Liver (tissue), 9 donors: ENCODE measurements around the gene PAIP2. TPM values are rescaled to one million over a fixed set of nuclear protein-coding genes. Genes with fewer than 3 reads are reported as not detected.
A peak's percentile ranks its signal among the peaks of the same experiment; 100 is the strongest.

Experiments used
- DNase-seq: peaks from one replicate; pipeline ENCODE4 v3.0.0-alpha.2; 2017; ENCODE audit warnings: low spot score
- H3K27ac ChIP-seq, 2 donors: one replicate each; pipeline ENCODE4 v1.7.0; 2013; ENCODE audit warnings: inconsistent platforms in 2 of 2, low read length in 2 of 2, control low read depth in 1 of 2, low read depth in 1 of 2, mild to moderate bottlenecking in 1 of 2
- H3K27me3 ChIP-seq, 4 donors: one replicate each; pipeline versions ENCODE4 v1.6.1 to v1.7.0; 2013; ENCODE audit warnings: low read length in 3 of 4, inconsistent platforms in 1 of 4, mild to moderate bottlenecking in 1 of 4, moderate library complexity in 1 of 4; ENCODE audit not compliant: control insufficient read depth in 4 of 4, insufficient read depth in 4 of 4
- H3K36me3 ChIP-seq, 4 donors: one replicate each; pipeline versions ENCODE4 v1.6.1 to v1.7.0; 2013; ENCODE audit warnings: low read length in 3 of 4, mild to moderate bottlenecking in 3 of 4, low read depth in 1 of 4, moderate library complexity in 1 of 4; ENCODE audit not compliant: control insufficient read depth in 4 of 4, insufficient read depth in 3 of 4
- H3K4me1 ChIP-seq, 4 donors: one replicate each; pipeline versions ENCODE4 v1.6.1 to v1.7.0; 2013; ENCODE audit warnings: low read length in 3 of 4, mild to moderate bottlenecking in 3 of 4, moderate library complexity in 1 of 4; ENCODE audit not compliant: control insufficient read depth in 4 of 4, insufficient read depth in 4 of 4
- H3K4me3 ChIP-seq, 3 donors: one replicate each; pipeline versions ENCODE4 v1.6.1 to v1.7.0; 2013; ENCODE audit warnings: low read length in 3 of 3, control low read depth in 1 of 3, low read depth in 1 of 3, mild to moderate bottlenecking in 1 of 3
- H3K9ac ChIP-seq, 2 donors: one replicate each; pipeline ENCODE4 v1.7.0; 2013; ENCODE audit warnings: low read length in 2 of 2, mild to moderate bottlenecking in 2 of 2, moderate library complexity in 2 of 2, control low read depth in 1 of 2, low read depth in 1 of 2
- H3K9me3 ChIP-seq, 4 donors: one replicate each; pipeline versions ENCODE4 v1.6.1 to v1.7.0; 2013; ENCODE audit warnings: low read length in 3 of 4; ENCODE audit not compliant: control insufficient read depth in 4 of 4
- ATF3 ChIP-seq: IDR thresholded peaks from 2 replicates; pipeline ENCODE4 v1.6.1; 2016; ENCODE audit warnings: antibody characterized with exemption
- CTCF ChIP-seq: fragments of 150-350 bp; IDR thresholded peaks from 2 replicates; pipeline ENCODE4 v1.5.1; 2017; ENCODE audit warnings: improper control_type of control experiment, low read depth, low read length; ENCODE audit not compliant: missing input control
- EGR1 ChIP-seq, 2 donors: IDR thresholded peaks; 2 replicates each; pipeline ENCODE4 v1.6.1; 2016 to 2018; ENCODE audit warnings: antibody characterized with exemption in 2 of 2, low read depth in 2 of 2
- FOXA1 ChIP-seq: IDR thresholded peaks from 2 replicates; pipeline ENCODE4 v1.6.1; 2016; ENCODE audit warnings: antibody characterized with exemption
- FOXA2 ChIP-seq: IDR thresholded peaks from 2 replicates; pipeline ENCODE4 v1.6.1; 2016; ENCODE audit warnings: antibody characterized with exemption
- GABPA ChIP-seq, 2 donors: IDR thresholded peaks in 1 of 2; conservative IDR thresholded peaks in 1 of 2; 2 replicates each; pipeline ENCODE4 v1.6.1; 2016; ENCODE audit warnings: antibody characterized with exemption in 2 of 2, mild to moderate bottlenecking in 1 of 2, moderate library complexity in 1 of 2
- HNF4A ChIP-seq, 2 donors: conservative IDR thresholded peaks; 2 replicates each; pipeline ENCODE4 v1.6.1; 2016; ENCODE audit warnings: antibody characterized with exemption in 2 of 2, mild to moderate bottlenecking in 2 of 2
- HNF4G ChIP-seq: IDR thresholded peaks from 2 replicates; pipeline ENCODE4 v1.6.1; 2016; ENCODE audit warnings: antibody characterized with exemption
- JUND ChIP-seq, 2 donors: IDR thresholded peaks; 2 replicates each; pipeline ENCODE4 v1.6.1; 2016; ENCODE audit warnings: antibody characterized with exemption in 2 of 2
- MAX ChIP-seq: IDR thresholded peaks from 2 replicates; pipeline ENCODE4 v1.6.1; 2016; ENCODE audit warnings: antibody characterized with exemption
- NR2F2 ChIP-seq: IDR thresholded peaks from 2 replicates; pipeline ENCODE4 v1.6.1; 2016; ENCODE audit warnings: antibody characterized with exemption
- RAD21 ChIP-seq, 2 donors: IDR thresholded peaks; 2 replicates each; pipeline ENCODE4 v1.6.1; 2016; ENCODE audit warnings: antibody characterized with exemption in 2 of 2, mild to moderate bottlenecking in 2 of 2
- REST ChIP-seq: IDR thresholded peaks from 2 replicates; pipeline ENCODE4 v1.6.1; 2016; ENCODE audit warnings: antibody characterized with exemption, mild to moderate bottlenecking
- RXRA ChIP-seq, 2 donors: IDR thresholded peaks; 2 replicates each; pipeline ENCODE4 v1.6.1; 2017 to 2018; ENCODE audit warnings: antibody characterized with exemption in 2 of 2, mild to moderate bottlenecking in 1 of 2
- SP1 ChIP-seq: IDR thresholded peaks from 2 replicates; pipeline ENCODE4 v1.6.1; 2018; ENCODE audit warnings: antibody characterized with exemption, mild to moderate bottlenecking
- TAF1 ChIP-seq: conservative IDR thresholded peaks from 2 replicates; pipeline ENCODE4 v1.6.1; 2016; ENCODE audit warnings: antibody characterized with exemption, mild to moderate bottlenecking
- YY1 ChIP-seq: IDR thresholded peaks from 2 replicates; pipeline ENCODE4 v1.6.1; 2016; ENCODE audit warnings: antibody characterized with exemption, mild to moderate bottlenecking
- ZBTB33 ChIP-seq: IDR thresholded peaks from 2 replicates; pipeline ENCODE4 v1.6.1; 2016; ENCODE audit warnings: antibody characterized with exemption
- WGBS: extraction: QIAGEN DNeasy Blood & Tissue Kit; methylation state at CpG from one replicate; pipeline ENCODE4 v1.1.7; 2013; 5-methylcytosine and 5-hydroxymethylcytosine counted together
- polyA plus RNA-seq, 2 donors: library from polyadenylated mRNA; stranded (reverse) in 1 of 2; unstranded in 1 of 2; fragments of 200-250 nt in 1 of 2; fragments of >200 nt in 1 of 2; fragmentation: Nextera tagmentation in 1 of 2; extraction: Ambion mirVana in 1 of 2; gene quantifications; one replicate each; pipeline versions ENCODE4 v1.2.1 to v1.2.3, GENCODE V29; 2013 to 2015
- total RNA-seq, 2 donors: library from RNA; depleted of rRNA; stranded (reverse); fragments of >200 nt; gene quantifications; one replicate each; pipeline ENCODE4 v1.2.3, GENCODE V29; 2014
- donor health status: healthy.
- donor health status: healthy.
- donor health status: healthy.
- donor health status: healthy.
- donor health status: healthy.

Gene PAIP2
- total and polyA plus RNA-seq, 4 donors = 41.5 to 63.2 (median 45.1) TPM

- 26% methylated on average over 11 of the region's 11 CpGs for WGBS
- no peak for TF ChIP-seq RAD21 (IDR thresholded peaks at IDR 0.05)
- no peak for TF ChIP-seq CTCF
Observed at GRCh38 chr5:139293202-139293506, 48.5 kb upstream of the PAIP2 start.

GRCh38 chr5:139293507-139294373, 47.9 kb upstream of the PAIP2 start, which contains the start of gene MATR3:
TSS of gene MATR3 (plus strand) at chr5:139293740. CDS start at chr5:139307416, 13,676 bp downstream.
- TF ChIP-seq TAF1 = peak; percentile 96
- TF ChIP-seq EGR1 (IDR thresholded peaks at IDR 0.05; ENCODE audit: low read depth in 2 of 2) = peak; percentile 78 to 91
- no peak for TF ChIP-seq CTCF
- peak in 1 of 2 donors; percentile 30 for TF ChIP-seq RAD21 (IDR thresholded peaks at IDR 0.05)
- TF ChIP-seq FOXA1 = no peak
- TF ChIP-seq ATF3 = no peak
- peak; percentile 78 for TF ChIP-seq SP1
- TF ChIP-seq REST = peak; percentile 93
- peak; percentile 65 to 67 for TF ChIP-seq HNF4A (conservative IDR thresholded peaks at IDR 0.05)
- no peak for TF ChIP-seq FOXA2
- TF ChIP-seq NR2F2 = peak; percentile 22
- TF ChIP-seq YY1 = peak; percentile 95
- TF ChIP-seq MAX = peak; percentile 81
- peak in 1 of 2 donors; percentile 36 for TF ChIP-seq JUND (IDR thresholded peaks at IDR 0.05)
- peak; percentile 99 for TF ChIP-seq ZBTB33
- no peak for TF ChIP-seq HNF4G
- TF ChIP-seq GABPA (IDR thresholded peaks at IDR 0.05 in 1 of 2, conservative IDR thresholded peaks at IDR 0.05 in 1 of 2) = peak in 1 of 2 donors; percentile 56
- TF ChIP-seq RXRA (IDR thresholded peaks at IDR 0.05) = peak; percentile 81 to 85
- peak; percentile 92 for DNase-seq
- under 1% methylated on average over 88 of the region's 88 CpGs for WGBS
- Histone ChIP-seq H3K36me3 (no peaks in the 10 kb centered on the region), H3K4me1 (peaks cover 5 to 30% (median 26%) of the 10 kb centered on the region in 4 donors), H3K27me3 (no peaks in the 10 kb centered on the region), H3K9me3 (no peaks in the 10 kb centered on the region), H3K4me3 (peak within 1 kb of the TSS; percentile 83 to 94 (median 88)), H3K9ac (peak within 1 kb of the TSS; percentile 98 to 99), H3K27ac (peak within 1 kb of the TSS; percentile 100)

More at GRCh38 chr5:139293202-139293506, 48.5 kb upstream of the PAIP2 start:
- no peak for DNase-seq
- Histone ChIP-seq H3K27me3 (no peaks in the 10 kb centered on the region), H3K9ac (peak overlapping the region; percentile 72 to 91), H3K27ac (peak overlapping the region; percentile 100), H3K9me3 (no peaks in the 10 kb centered on the region), H3K4me1 (peaks cover 5 to 32% (median 21%) of the 10 kb centered on the region in 4 donors), H3K4me3 (peak overlapping the region; percentile 64 to 94 (median 83)), H3K36me3 (no peaks in the 10 kb centered on the region)
